ENCODE results near the gene PRLR. TPM values are rescaled to one million over a fixed set of nuclear protein-coding genes. Genes with fewer than 3 reads are reported as not detected.

PRLR gene
- total RNA-seq, 1 donor from 2014 or later: 13.3 TPM

- TF ChIP-seq, protein P1, sequence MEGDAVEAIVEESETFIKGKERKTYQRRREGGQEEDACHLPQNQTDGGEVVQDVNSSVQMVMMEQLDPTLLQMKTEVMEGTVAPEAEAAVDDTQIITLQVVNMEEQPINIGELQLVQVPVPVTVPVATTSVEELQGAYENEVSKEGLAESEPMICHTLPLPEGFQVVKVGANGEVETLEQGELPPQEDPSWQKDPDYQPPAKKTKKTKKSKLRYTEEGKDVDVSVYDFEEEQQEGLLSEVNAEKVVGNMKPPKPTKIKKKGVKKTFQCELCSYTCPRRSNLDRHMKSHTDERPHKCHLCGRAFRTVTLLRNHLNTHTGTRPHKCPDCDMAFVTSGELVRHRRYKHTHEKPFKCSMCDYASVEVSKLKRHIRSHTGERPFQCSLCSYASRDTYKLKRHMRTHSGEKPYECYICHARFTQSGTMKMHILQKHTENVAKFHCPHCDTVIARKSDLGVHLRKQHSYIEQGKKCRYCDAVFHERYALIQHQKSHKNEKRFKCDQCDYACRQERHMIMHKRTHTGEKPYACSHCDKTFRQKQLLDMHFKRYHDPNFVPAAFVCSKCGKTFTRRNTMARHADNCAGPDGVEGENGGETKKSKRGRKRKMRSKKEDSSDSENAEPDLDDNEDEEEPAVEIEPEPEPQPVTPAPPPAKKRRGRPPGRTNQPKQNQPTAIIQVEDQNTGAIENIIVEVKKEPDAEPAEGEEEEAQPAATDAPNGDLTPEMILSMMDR (IDR thresholded peaks at IDR 0.05): no peak
- Histone ChIP-seq H3K36me3 (no peaks in the 10 kb centered on the region), H3K9me3 (no peaks in the 10 kb centered on the region), H3K4me3 (no peak overlapping the region), H3K27me3 (no peaks in the 10 kb centered on the region), H3K4me1 (no peaks in the 10 kb centered on the region), H3K27ac (no peak overlapping the region)
- DNase-seq (ENCODE audit: extremely low spot score in 2 of 2): no peak
- intact Hi-C loops (cut with DNase I): no loop called here
Measured at GRCh38 chr5:35171991-35172390, 58.3 kb downstream of the PRLR start.

GRCh38 chr5:35171078-35171477 is 59.2 kb downstream of the PRLR start:
- no peaks in the 10 kb centered on the region for H3K9me3 ChIP-seq
- H3K27me3 ChIP-seq: no peaks in the 10 kb centered on the region
- intact Hi-C loops (cut with DNase I): no loop called here
- no peaks in the 10 kb centered on the region for H3K36me3 ChIP-seq
- no peak overlapping the region for H3K27ac ChIP-seq
- no peak for DNase-seq (ENCODE audit: extremely low spot score in 2 of 2)
- H3K4me1 ChIP-seq: no peaks in the 10 kb centered on the region
- TF ChIP-seq, protein P1 (IDR thresholded peaks at IDR 0.05): no peak
- no peak for TF ChIP-seq POLR2AphosphoS5 (IDR thresholded peaks at IDR 0.05; ENCODE audit: insufficient read depth in 1 of 2, low read depth in 1 of 2)
- TF ChIP-seq POLR2A (IDR thresholded peaks at IDR 0.05): no peak
- H3K4me3 ChIP-seq: no peak overlapping the region

GRCh38 chr5:35166043-35166442 is 64.2 kb downstream of the PRLR start:
- intact Hi-C loops (cut with DNase I): no loop called here
- no peak for DNase-seq (ENCODE audit: extremely low spot score in 2 of 2)

DNA sequence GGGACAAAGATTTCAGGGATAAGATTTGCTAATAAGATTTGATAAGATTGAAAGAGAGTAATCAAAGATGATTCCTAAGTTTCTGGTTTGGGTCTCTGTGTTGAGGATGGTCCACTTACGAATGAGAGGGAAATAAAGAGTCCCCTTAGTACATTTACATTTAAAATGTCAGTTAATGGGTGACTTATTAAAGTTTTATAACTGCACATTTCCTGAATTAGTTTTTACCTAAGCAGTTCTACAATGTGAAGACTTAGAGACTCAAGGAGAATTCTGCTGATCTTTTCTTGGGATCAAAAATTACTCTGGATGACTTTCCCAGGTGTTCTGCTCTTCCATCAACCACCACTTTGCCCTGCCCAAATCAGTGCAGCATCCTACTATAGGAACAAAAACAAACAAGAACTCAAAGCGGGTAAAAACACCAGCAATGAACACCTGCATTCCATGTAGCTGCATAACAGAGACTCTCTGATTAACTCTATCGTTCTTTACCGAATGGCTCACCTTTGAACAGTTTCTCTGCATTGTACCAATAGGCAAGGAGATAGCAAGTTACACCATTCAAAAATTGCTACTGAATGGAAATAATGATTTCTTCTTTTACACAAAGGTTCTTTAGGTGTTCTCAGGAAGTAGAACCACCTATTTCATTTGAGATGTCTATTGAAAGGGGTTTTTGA is 65.3 kb downstream of the PRLR start:
- no peak for DNase-seq (ENCODE audit: extremely low spot score in 2 of 2)
- no peaks in the 10 kb centered on the region for H3K27me3 ChIP-seq
- peaks cover 30% of the 10 kb centered on the region for H3K4me1 ChIP-seq
- no peaks in the 10 kb centered on the region for H3K36me3 ChIP-seq
- intact Hi-C loops (cut with DNase I): no loop called here
- no peaks in the 10 kb centered on the region for H3K9me3 ChIP-seq
- no peak overlapping the region for H3K27ac ChIP-seq
- TF ChIP-seq, protein P1 (IDR thresholded peaks at IDR 0.05): no peak
- TF ChIP-seq POLR2AphosphoS5 (IDR thresholded peaks at IDR 0.05; ENCODE audit: insufficient read depth in 1 of 2, low read depth in 1 of 2): no peak
- TF ChIP-seq POLR2A (IDR thresholded peaks at IDR 0.05): no peak
- H3K4me3 ChIP-seq: no peak overlapping the region

More at GRCh38 chr5:35166043-35166442, 64.2 kb downstream of the PRLR start:
- Histone ChIP-seq H3K27me3 (no peaks in the 10 kb centered on the region), H3K4me3 (no peak overlapping the region), H3K27ac (no peak overlapping the region), H3K36me3 (no peaks in the 10 kb centered on the region), H3K4me1 (peaks cover 19% of the 10 kb centered on the region), H3K9me3 (no peaks in the 10 kb centered on the region)
- TF ChIP-seq POLR2A (IDR thresholded peaks at IDR 0.05) (no peak), POLR2AphosphoS5 (IDR thresholded peaks at IDR 0.05; ENCODE audit: insufficient read depth in 1 of 2, low read depth in 1 of 2) (no peak)
- TF ChIP-seq, protein P1 (IDR thresholded peaks at IDR 0.05): no peak

DNA sequence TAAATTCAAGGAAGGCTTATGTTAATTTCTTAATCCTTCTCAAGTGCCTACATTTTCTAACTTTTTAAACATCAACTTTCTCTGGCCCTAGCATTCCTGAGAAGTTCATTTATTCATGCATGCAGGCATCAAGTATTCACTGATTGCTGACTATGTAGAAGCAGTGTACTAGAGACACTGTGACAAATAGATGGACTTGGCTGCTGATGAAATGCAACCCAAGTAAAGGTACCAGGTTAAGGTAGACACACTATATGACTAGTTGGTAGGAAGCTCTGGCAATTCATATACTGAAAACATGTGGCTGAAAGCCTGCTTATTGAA is 66.6 kb downstream of the PRLR start:
- DNase-seq (ENCODE audit: extremely low spot score in 2 of 2): no peak
- intact Hi-C loops (cut with DNase I): no loop called here
- Histone ChIP-seq H3K27ac (no peak overlapping the region), H3K4me3 (no peak overlapping the region), H3K36me3 (no peaks in the 10 kb centered on the region), H3K27me3 (no peaks in the 10 kb centered on the region), H3K9me3 (no peaks in the 10 kb centered on the region), H3K4me1 (peaks cover 31% of the 10 kb centered on the region)
- TF ChIP-seq POLR2AphosphoS5 (IDR thresholded peaks at IDR 0.05; ENCODE audit: insufficient read depth in 1 of 2, low read depth in 1 of 2): no peak
- TF ChIP-seq POLR2A (IDR thresholded peaks at IDR 0.05): no peak
- TF ChIP-seq, protein P1 (IDR thresholded peaks at IDR 0.05): no peak
